ENCODE results near the gene BICDL1. TPM values are rescaled to one million over a fixed set of nuclear protein-coding genes. Genes with fewer than 3 reads are reported as not detected.
"Not testable (repeated sequence)": the region's sequence is repeated elsewhere in the genome, so short reads cannot be mapped to it uniquely, and the experiment has no call there.

BICDL1 gene
- total RNA-seq, 2 experiments from 2014 or later: 44.6 to 44.7 TPM

- ChIA-PET CTCF (interaction anchor here (1.2 kb wide), 1 partner anchor 20 kb away, joined by 4 read pairs; no protein-coding TSS in a partner anchor), POLR2A (interaction anchor here (0.9 to 7.0 kb wide), 3 partner anchors 20 to 282 kb away, joined by 5 to 87 read pairs (median 19); partner anchors contain the start of genes BICDL1, RAB35, RNU4-1 and RNU4-2)
- no peaks in the 10 kb centered on the region for H3K9me3 Mint-ChIP-seq
- DNase-seq: no peak
- no peaks in the 10 kb centered on the region for H3K27me3 Mint-ChIP-seq
- H3K4me3 Mint-ChIP-seq: no peak overlapping the region
- peaks cover 33% of the 10 kb centered on the region for H3K36me3 Mint-ChIP-seq (ENCODE audit: low read depth)
- H3K27ac Mint-ChIP-seq: peak overlapping the region; percentile 9
- peaks cover 87% of the 10 kb centered on the region for H3K4me1 Mint-ChIP-seq
Measured at GRCh38 chr12:120010661-120011230, 21.7 kb downstream of the BICDL1 start.

DNA sequence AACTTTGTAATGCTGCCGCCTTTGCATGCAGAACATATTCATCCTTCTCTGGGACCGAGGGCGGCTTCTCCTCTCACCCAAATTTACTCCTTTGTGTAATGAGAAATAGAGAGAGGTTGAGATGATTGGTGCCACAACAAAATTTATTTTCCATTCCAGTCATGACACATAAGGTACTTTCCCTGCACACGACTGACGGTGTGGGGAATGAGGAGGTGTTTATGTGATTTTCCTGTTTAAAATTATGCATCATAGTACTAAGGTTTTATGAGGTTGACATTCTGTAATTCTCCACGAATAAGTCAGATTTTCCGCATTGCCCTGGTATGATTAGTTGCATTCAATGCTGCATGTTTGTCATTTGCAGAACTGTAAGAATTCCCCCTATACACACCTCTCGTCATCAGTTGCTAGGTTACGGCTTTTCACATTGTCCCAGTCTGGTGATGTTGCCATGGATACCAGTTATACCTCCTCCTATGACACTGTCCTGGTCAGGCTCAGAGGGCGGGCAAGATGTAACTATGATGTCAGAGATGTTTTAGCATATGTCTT, 23.1 kb downstream of the BICDL1 start:
- peak overlapping the region; percentile 88 for H3K27ac Mint-ChIP-seq
- ChIA-PET CTCF (no interaction called here), POLR2A (interaction anchor here (4.1 to 7.0 kb wide), 2 partner anchors 22 to 280 kb away, joined by 19 to 87 read pairs; partner anchors contain the start of genes BICDL1, RNU4-1 and RNU4-2)
- peak overlapping the region; percentile 60 for H3K4me3 Mint-ChIP-seq
- H3K27me3 Mint-ChIP-seq: no peaks in the 10 kb centered on the region
- DNase-seq: peak; percentile 77
- peaks cover 77% of the 10 kb centered on the region for H3K4me1 Mint-ChIP-seq
- peaks cover 39% of the 10 kb centered on the region for H3K36me3 Mint-ChIP-seq (ENCODE audit: low read depth)
- H3K9me3 Mint-ChIP-seq: no peaks in the 10 kb centered on the region

- ChIA-PET CTCF (interaction anchor here (1.0 kb wide), 1 partner anchor 25 kb away, joined by 3 read pairs; the partner anchor contains the start of gene BICDL1), POLR2A (interaction anchor here (0.5 to 7.0 kb wide), 13 partner anchors 9 to 346 kb away, joined by 3 to 87 read pairs (median 3); partner anchors contain the start of genes BICDL1, PRKAB1, RNU4-2 and RPLP0)
- H3K4me3 Mint-ChIP-seq: peak overlapping the region; percentile 12
- H3K36me3 Mint-ChIP-seq (ENCODE audit: low read depth): peaks cover 34% of the 10 kb centered on the region
- H3K4me1 Mint-ChIP-seq: peaks cover 70% of the 10 kb centered on the region
- H3K27me3 Mint-ChIP-seq: no peaks in the 10 kb centered on the region
- no peaks in the 10 kb centered on the region for H3K9me3 Mint-ChIP-seq
- DNase-seq: peak; percentile 55
- H3K27ac Mint-ChIP-seq: peak overlapping the region; percentile 92
Measured at GRCh38 chr12:120013659-120014380, 24.8 kb downstream of the BICDL1 start.

DNA sequence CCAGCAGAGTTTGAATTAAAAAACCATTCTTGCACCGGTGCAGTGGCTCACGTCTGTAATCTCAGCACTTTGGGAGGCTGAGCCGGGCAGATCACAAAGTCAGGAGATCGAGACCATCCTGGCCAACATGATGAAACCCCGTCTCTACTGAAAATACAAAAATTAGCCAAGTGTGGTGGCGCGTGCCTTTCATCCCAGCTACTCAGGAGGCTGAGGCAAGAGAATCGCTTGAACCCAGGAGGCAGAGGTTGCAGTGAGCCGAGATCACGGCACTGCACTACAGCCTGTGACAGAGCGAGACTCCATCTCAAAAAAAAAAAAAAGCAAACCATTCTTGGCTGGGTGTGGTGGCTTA, 25.3 kb downstream of the BICDL1 start:
- Mint-ChIP-seq H3K27ac (peak overlapping the region; percentile 92), H3K4me1 (peaks cover 66% of the 10 kb centered on the region), H3K4me3 (peak overlapping the region; percentile 12), H3K36me3 (ENCODE audit: low read depth) (peaks cover 33% of the 10 kb centered on the region)
- CTCF ChIA-PET: interaction anchor here (1.0 kb wide), 2 partner anchors 26 to 73 kb away, joined by 3 to 5 read pairs (median 4); partner anchors contain the start of gene BICDL1
- not testable (repeated sequence) for DNase-seq, H3K9me3 Mint-ChIP-seq, H3K27me3 Mint-ChIP-seq
- POLR2A ChIA-PET: interaction anchor here (0.5 to 7.0 kb wide), 12 partner anchors 8 to 277 kb away, joined by 3 to 87 read pairs (median 3); partner anchors contain the start of genes BICDL1, RNU4-2 and RPLP0

- no peaks in the 10 kb centered on the region for H3K9me3 Mint-ChIP-seq
- no peaks in the 10 kb centered on the region for H3K27me3 Mint-ChIP-seq
- ChIA-PET POLR2A (interaction anchor here (1.0 to 7.0 kb wide), 9 partner anchors 8 to 276 kb away, joined by 3 to 87 read pairs (median 3); partner anchors contain the start of genes BICDL1, RNU4-2 and RPLP0), CTCF (interaction anchor here (0.9 to 1.2 kb wide), 4 partner anchors 9 to 72 kb away, joined by 4 to 5 read pairs (median 4); partner anchors contain the start of gene BICDL1)
- peak; percentile 33 for DNase-seq
- H3K4me3 Mint-ChIP-seq: no peak overlapping the region
- H3K27ac Mint-ChIP-seq: peak overlapping the region; percentile 92
- peaks cover 64% of the 10 kb centered on the region for H3K4me1 Mint-ChIP-seq
- peaks cover 31% of the 10 kb centered on the region for H3K36me3 Mint-ChIP-seq (ENCODE audit: low read depth)
Measured at GRCh38 chr12:120015313-120015712, 26.3 kb downstream of the BICDL1 start.

- H3K36me3 Mint-ChIP-seq (ENCODE audit: low read depth): peaks cover 31% of the 10 kb centered on the region
- CTCF ChIA-PET, H3K4me3 Mint-ChIP-seq, H3K9me3 Mint-ChIP-seq, DNase-seq, POLR2A ChIA-PET, H3K27me3 Mint-ChIP-seq: not testable (repeated sequence)
- H3K27ac Mint-ChIP-seq: peak overlapping the region; percentile 69
- peaks cover 55% of the 10 kb centered on the region for H3K4me1 Mint-ChIP-seq
Measured at GRCh38 chr12:120016199-120016598, 27.2 kb downstream of the BICDL1 start.

- Mint-ChIP-seq H3K4me3 (no peak overlapping the region), H3K27me3 (no peaks in the 10 kb centered on the region), H3K9me3 (peaks cover 1% of the 10 kb centered on the region), H3K4me1 (peaks cover 26% of the 10 kb centered on the region), H3K36me3 (ENCODE audit: low read depth) (peaks cover 34% of the 10 kb centered on the region), H3K27ac (no peak overlapping the region)
- POLR2A ChIA-PET: no interaction called here
- DNase-seq: no peak
- CTCF ChIA-PET: no interaction called here
Measured at GRCh38 chr12:120019197-120019596, 30.2 kb downstream of the BICDL1 start.

DNA sequence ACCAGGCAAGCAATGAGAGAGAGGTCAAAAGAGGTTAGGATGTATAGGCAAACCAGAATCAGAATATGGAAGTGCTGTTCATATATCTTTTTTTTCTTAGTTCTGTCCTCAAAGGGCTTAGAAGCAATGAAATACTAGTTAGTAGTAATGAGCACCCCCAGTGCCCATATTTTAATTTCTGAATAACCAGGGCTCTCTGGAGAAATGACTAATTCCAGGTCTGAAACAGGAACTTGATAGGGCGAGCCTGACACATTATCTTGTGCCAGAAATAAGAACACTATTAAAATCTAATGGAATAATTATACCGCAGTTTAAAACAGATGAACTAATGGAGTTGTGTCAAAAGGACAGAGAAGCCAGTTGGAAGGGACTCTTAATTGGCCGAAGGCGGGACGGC, 30.9 kb downstream of the BICDL1 start:
- Mint-ChIP-seq H3K36me3 (ENCODE audit: low read depth) (peaks cover 37% of the 10 kb centered on the region), H3K27me3 (no peaks in the 10 kb centered on the region), H3K27ac (no peak overlapping the region), H3K4me1 (peaks cover 19% of the 10 kb centered on the region), H3K9me3 (peaks cover 3% of the 10 kb centered on the region), H3K4me3 (no peak overlapping the region)
- CTCF ChIA-PET: no interaction called here
- POLR2A ChIA-PET: no interaction called here
- no peak for DNase-seq

- Mint-ChIP-seq H3K27ac (no peak overlapping the region), H3K36me3 (ENCODE audit: low read depth) (peaks cover 24% of the 10 kb centered on the region), H3K4me1 (no peaks in the 10 kb centered on the region), H3K9me3 (peaks cover 3% of the 10 kb centered on the region), H3K27me3 (no peaks in the 10 kb centered on the region), H3K4me3 (no peak overlapping the region)
- ChIA-PET CTCF (no interaction called here), POLR2A (no interaction called here)
- no peak for DNase-seq
Measured at GRCh38 chr12:120024193-120024592, 35.2 kb downstream of the BICDL1 start.

DNA sequence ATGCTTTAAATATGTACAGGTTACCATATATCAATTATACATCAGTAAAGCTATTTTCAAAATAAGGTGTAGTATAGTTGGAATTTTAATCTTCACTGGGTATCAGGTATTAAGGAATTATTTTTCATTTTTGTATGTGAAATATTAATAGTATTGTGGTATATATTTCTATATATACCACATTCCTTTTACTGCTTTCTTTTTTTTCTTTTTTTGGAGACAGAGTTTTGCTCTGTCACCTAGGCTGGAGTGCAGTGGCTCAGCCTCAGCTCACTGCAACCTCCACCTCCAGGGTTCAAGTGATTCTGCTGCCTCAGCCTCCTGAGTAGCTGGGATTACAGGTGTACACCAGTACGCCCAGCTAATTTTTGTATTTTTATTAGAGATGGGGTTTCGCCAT, 36.6 kb downstream of the BICDL1 start:
- ChIA-PET CTCF (no interaction called here), POLR2A (interaction anchor here (1.2 kb wide), 1 partner anchor 35 kb away, joined by 3 read pairs; no protein-coding TSS in a partner anchor)
- Mint-ChIP-seq H3K27me3 (no peaks in the 10 kb centered on the region), H3K27ac (no peak overlapping the region), H3K4me3 (no peak overlapping the region), H3K9me3 (peaks cover 3% of the 10 kb centered on the region), H3K36me3 (ENCODE audit: low read depth) (peaks cover 24% of the 10 kb centered on the region), H3K4me1 (no peaks in the 10 kb centered on the region)
- DNase-seq: no peak

DNA sequence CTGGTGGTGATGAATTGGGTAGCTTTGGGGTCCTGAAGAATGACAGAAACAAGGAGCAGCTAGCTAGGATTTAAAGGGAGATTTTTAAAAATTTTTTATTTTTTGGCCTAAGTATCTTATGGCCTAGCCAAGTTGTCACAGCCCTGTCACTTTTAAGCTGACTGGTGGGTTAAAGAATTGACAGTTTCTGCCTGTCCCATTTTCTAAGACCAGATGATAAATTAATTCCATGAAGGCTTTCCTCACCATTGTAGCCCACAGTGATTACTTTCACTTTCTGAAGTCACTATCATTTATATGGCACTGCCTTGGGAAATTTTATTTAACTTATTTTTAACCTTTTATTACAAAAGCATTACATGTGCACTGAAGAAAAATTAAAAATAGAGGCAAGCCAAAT, 43.2 kb downstream of the BICDL1 start:
- POLR2A ChIA-PET: no interaction called here
- CTCF ChIA-PET: interaction anchor here (1.2 kb wide), 1 partner anchor 15 kb away, joined by 3 read pairs; no protein-coding TSS in a partner anchor
- H3K36me3 Mint-ChIP-seq (ENCODE audit: low read depth): peaks cover 5% of the 10 kb centered on the region
- no peak for DNase-seq
- H3K27ac Mint-ChIP-seq: no peak overlapping the region
- no peaks in the 10 kb centered on the region for H3K27me3 Mint-ChIP-seq
- no peaks in the 10 kb centered on the region for H3K4me1 Mint-ChIP-seq
- no peaks in the 10 kb centered on the region for H3K9me3 Mint-ChIP-seq
- no peak overlapping the region for H3K4me3 Mint-ChIP-seq

DNA sequence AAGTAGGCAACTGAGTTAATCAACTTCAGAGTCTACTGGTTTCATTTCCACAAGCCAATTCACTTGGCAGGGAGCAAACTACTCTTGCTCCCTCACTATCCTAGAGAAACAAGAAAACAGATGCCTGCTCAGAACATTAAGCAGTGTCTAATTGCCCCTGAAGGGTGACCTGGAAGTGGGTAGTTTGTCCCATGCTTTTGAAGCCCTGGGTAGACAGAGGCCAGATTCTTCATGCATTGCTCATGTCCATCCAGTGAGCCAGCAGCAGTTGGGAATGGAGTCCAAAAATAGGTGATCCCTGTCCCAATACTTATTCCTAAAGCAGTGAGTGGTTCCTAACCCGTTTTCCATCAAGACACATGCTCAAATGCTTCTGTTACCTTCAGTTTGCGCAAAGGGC, 48.8 kb downstream of the BICDL1 start:
- POLR2A ChIA-PET: no interaction called here
- no peaks in the 10 kb centered on the region for H3K36me3 Mint-ChIP-seq (ENCODE audit: low read depth)
- CTCF ChIA-PET: no interaction called here
- H3K27me3 Mint-ChIP-seq: no peaks in the 10 kb centered on the region
- no peak for DNase-seq
- peaks cover 4% of the 10 kb centered on the region for H3K4me1 Mint-ChIP-seq
- no peak overlapping the region for H3K4me3 Mint-ChIP-seq
- no peak overlapping the region for H3K27ac Mint-ChIP-seq
- no peaks in the 10 kb centered on the region for H3K9me3 Mint-ChIP-seq

GRCh38 chr12:120039711-120040110, 50.7 kb downstream of the BICDL1 start:
- H3K4me3 Mint-ChIP-seq: no peak overlapping the region
- no peaks in the 10 kb centered on the region for H3K27me3 Mint-ChIP-seq
- CTCF ChIA-PET: no interaction called here
- peaks cover 4% of the 10 kb centered on the region for H3K4me1 Mint-ChIP-seq
- POLR2A ChIA-PET: interaction anchor here (1.4 kb wide), 1 partner anchor 33 kb away, joined by 3 read pairs; no protein-coding TSS in a partner anchor
- no peak for DNase-seq
- peaks cover 2% of the 10 kb centered on the region for H3K9me3 Mint-ChIP-seq
- H3K27ac Mint-ChIP-seq: no peak overlapping the region
- peaks cover 8% of the 10 kb centered on the region for H3K36me3 Mint-ChIP-seq (ENCODE audit: low read depth)
